Loucy (cell line): ENCODE measurements around the gene MYOM1.

ENCODE experiments used
- H2AFZ ChIP-seq: fragments of 200-600 bp; sonication (generic); 2 replicates; pipeline ENCODE4 v1.6.0; 2016; ENCODE audit warnings: antibody characterized with exemption, mild to moderate bottlenecking, low read length, moderate library complexity
- H3F3A ChIP-seq: fragments of 200-600 bp; 2 replicates; pipeline ENCODE4 v1.6.0; 2016; ENCODE audit warnings: antibody characterized with exemption, low read depth, mild to moderate bottlenecking
- H3K27me3 ChIP-seq: fragments of 200-600 bp; sonication (generic); 2 replicates; pipeline ENCODE4 v1.6.1; 2014; ENCODE audit warnings: low read length, mild to moderate bottlenecking; ENCODE audit not compliant: insufficient read depth, poor library complexity, severe bottlenecking
- H3K36me3 ChIP-seq: fragments of 200-600 bp; sonication (generic); 2 replicates; pipeline ENCODE4 v1.6.1; 2016; ENCODE audit warnings: low read length; ENCODE audit not compliant: insufficient read depth
- H3K4me1 ChIP-seq: fragments of 200-600 bp; sonication (generic); 2 replicates; pipeline ENCODE4 v1.5.1; 2014; ENCODE audit warnings: low read length, mild to moderate bottlenecking; ENCODE audit not compliant: insufficient read depth, poor library complexity, severe bottlenecking
- H3K4me2 ChIP-seq: fragments of 200-600 bp; sonication (generic); 2 replicates; pipeline ENCODE4 v1.6.0; 2014; ENCODE audit warnings: antibody characterized with exemption, low read length, low read depth, mild to moderate bottlenecking; ENCODE audit not compliant: poor library complexity, severe bottlenecking
- H3K4me3 ChIP-seq: fragments of 200-600 bp; sonication (generic); 2 replicates; pipeline ENCODE4 v1.5.1; 2014; ENCODE audit warnings: low read length, mild to moderate bottlenecking, mixed read lengths; ENCODE audit not compliant: poor library complexity, severe bottlenecking
- H3K79me2 ChIP-seq: fragments of 200-600 bp; sonication (generic); 2 replicates; pipeline ENCODE4 v1.6.1; 2014; ENCODE audit warnings: low read length; ENCODE audit not compliant: insufficient read depth
- H3K9ac ChIP-seq: fragments of 200-600 bp; sonication (generic); 2 replicates; pipeline ENCODE4 v1.6.0; 2014; ENCODE audit warnings: mild to moderate bottlenecking, low read depth, low read length, moderate library complexity; ENCODE audit not compliant: poor library complexity, severe bottlenecking
- H3K9me2 ChIP-seq: fragments of 200-600 bp; sonication (generic); replicated peaks from 2 replicates; pipeline ENCODE4 v1.6.1; 2016; ENCODE audit warnings: low read depth, low read length, mixed read lengths
- H3K9me3 ChIP-seq: fragments of 200-600 bp; sonication (generic); 2 replicates; pipeline ENCODE4 v1.6.1; 2014; ENCODE audit warnings: mild to moderate bottlenecking, antibody characterized with exemption, low read length, low read depth; ENCODE audit not compliant: insufficient read depth
- H4K20me1 ChIP-seq: fragments of 200-600 bp; sonication (generic); 2 replicates; pipeline ENCODE4 v1.6.0; 2014; ENCODE audit warnings: antibody characterized with exemption, low read length, mild to moderate bottlenecking; ENCODE audit not compliant: insufficient read depth, poor library complexity, severe bottlenecking
- CTCF ChIP-seq: fragments of 200-600 bp; sonication (generic); conservative IDR thresholded peaks from 2 replicates; pipeline ENCODE4 v1.5.1; 2014; ENCODE audit warnings: mild to moderate bottlenecking, antibody characterized with exemption, low read length
- EZH2phosphoT487 ChIP-seq: fragments of 200-600 bp; IDR thresholded peaks from 2 replicates; pipeline ENCODE4 v1.6.1; 2018; ENCODE audit warnings: antibody characterized with exemption, mild to moderate bottlenecking, moderate library complexity, borderline replicate concordance

Gene MYOM1

GRCh38 chr18:3040881-3041280, 178.9 kb downstream of the MYOM1 start:
- H3K9me3 ChIP-seq, result no peaks in the 10 kb centered on the region
- no peaks in the 10 kb centered on the region for H3K79me2 ChIP-seq
- no peaks in the 10 kb centered on the region for H4K20me1 ChIP-seq
- H3K9me2 ChIP-seq, result no peaks in the 10 kb centered on the region
- no peak overlapping the region for H2AFZ ChIP-seq
- H3K36me3 ChIP-seq, result no peaks in the 10 kb centered on the region
- no peaks in the 10 kb centered on the region for H3F3A ChIP-seq
- no peak overlapping the region for H3K4me2 ChIP-seq
- H3K4me1 ChIP-seq, result peaks cover 12% of the 10 kb centered on the region
- H3K9ac ChIP-seq, result no peak overlapping the region
- H3K27me3 ChIP-seq, result no peaks in the 10 kb centered on the region
- TF ChIP-seq EZH2phosphoT487 (no peak), CTCF (no peak)
- no peak overlapping the region for H3K4me3 ChIP-seq

GRCh38 chr18:3040173-3040572, 179.6 kb downstream of the MYOM1 start:
- Histone ChIP-seq H3K9ac (no peak overlapping the region), H3K4me1 (peaks cover 6% of the 10 kb centered on the region)

GRCh38 chr18:3037423-3037915, 182.3 kb downstream of the MYOM1 start:
- no peaks in the 10 kb centered on the region for H4K20me1 ChIP-seq
- no peaks in the 10 kb centered on the region for H3F3A ChIP-seq
- H3K36me3 ChIP-seq, result no peaks in the 10 kb centered on the region
- no peaks in the 10 kb centered on the region for H3K79me2 ChIP-seq
- H3K27me3 ChIP-seq, result no peaks in the 10 kb centered on the region
- TF ChIP-seq CTCF (no peak), EZH2phosphoT487 (no peak)
- no peaks in the 10 kb centered on the region for H3K9me2 ChIP-seq
- H3K4me3 ChIP-seq, result no peak overlapping the region
- H3K9me3 ChIP-seq, result no peaks in the 10 kb centered on the region
- peaks cover 6% of the 10 kb centered on the region for H3K4me1 ChIP-seq
- no peak overlapping the region for H3K9ac ChIP-seq
- H2AFZ ChIP-seq, result peak overlapping the region; percentile 50; the same call in 1 of the 2 replicates
- no peak overlapping the region for H3K4me2 ChIP-seq

More at GRCh38 chr18:3040173-3040572, 179.6 kb downstream of the MYOM1 start:
- no peaks in the 10 kb centered on the region for H3K36me3 ChIP-seq
- H3K27me3 ChIP-seq, result no peaks in the 10 kb centered on the region
- TF ChIP-seq CTCF (no peak), EZH2phosphoT487 (no peak)
- H3K4me3 ChIP-seq, result no peak overlapping the region
- no peaks in the 10 kb centered on the region for H3K9me2 ChIP-seq
- no peaks in the 10 kb centered on the region for H3F3A ChIP-seq
- H3K79me2 ChIP-seq, result no peaks in the 10 kb centered on the region
- H4K20me1 ChIP-seq, result no peaks in the 10 kb centered on the region
- no peak overlapping the region for H3K4me2 ChIP-seq
- no peak overlapping the region for H2AFZ ChIP-seq
- no peaks in the 10 kb centered on the region for H3K9me3 ChIP-seq
